ENCODE results near the gene GTF2H3.

Gene GTF2H3

DNA sequence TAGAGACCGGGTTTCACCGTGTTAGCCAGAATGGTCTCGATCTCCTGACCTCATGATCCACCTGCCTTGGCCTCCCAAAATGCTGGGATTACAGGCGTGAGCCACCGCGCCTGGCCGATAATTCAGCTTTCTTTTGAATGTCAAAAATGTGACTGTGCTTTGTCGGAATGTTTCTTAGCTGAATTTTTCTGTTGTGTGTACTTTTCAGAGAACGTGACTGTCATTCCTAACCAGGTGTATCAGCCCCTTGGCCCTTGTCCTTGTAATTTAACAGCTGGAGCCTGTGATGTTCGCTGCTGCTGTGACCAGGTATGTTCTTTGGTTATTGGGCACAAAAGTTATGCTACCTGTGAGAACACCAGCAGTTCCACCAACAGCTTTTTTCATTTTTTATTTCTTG lies 45.4 kb downstream of the GTF2H3 start:
- Mint-ChIP-seq H3K27me3 (ENCODE audit: low read depth) (no peaks in the 10 kb centered on the region), H3K4me3 (no peak overlapping the region), H3K9me3 (no peaks in the 10 kb centered on the region), H3K4me1 (no peaks in the 10 kb centered on the region), H3K36me3 (ENCODE audit: low read depth) (peaks cover 62% of the 10 kb centered on the region), H3K27ac (no peak overlapping the region)
- TF ChIP-seq, protein P1, sequence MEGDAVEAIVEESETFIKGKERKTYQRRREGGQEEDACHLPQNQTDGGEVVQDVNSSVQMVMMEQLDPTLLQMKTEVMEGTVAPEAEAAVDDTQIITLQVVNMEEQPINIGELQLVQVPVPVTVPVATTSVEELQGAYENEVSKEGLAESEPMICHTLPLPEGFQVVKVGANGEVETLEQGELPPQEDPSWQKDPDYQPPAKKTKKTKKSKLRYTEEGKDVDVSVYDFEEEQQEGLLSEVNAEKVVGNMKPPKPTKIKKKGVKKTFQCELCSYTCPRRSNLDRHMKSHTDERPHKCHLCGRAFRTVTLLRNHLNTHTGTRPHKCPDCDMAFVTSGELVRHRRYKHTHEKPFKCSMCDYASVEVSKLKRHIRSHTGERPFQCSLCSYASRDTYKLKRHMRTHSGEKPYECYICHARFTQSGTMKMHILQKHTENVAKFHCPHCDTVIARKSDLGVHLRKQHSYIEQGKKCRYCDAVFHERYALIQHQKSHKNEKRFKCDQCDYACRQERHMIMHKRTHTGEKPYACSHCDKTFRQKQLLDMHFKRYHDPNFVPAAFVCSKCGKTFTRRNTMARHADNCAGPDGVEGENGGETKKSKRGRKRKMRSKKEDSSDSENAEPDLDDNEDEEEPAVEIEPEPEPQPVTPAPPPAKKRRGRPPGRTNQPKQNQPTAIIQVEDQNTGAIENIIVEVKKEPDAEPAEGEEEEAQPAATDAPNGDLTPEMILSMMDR (IDR thresholded peaks at IDR 0.05; ENCODE audit: unreplicated experiment in 3 of 3) = no peak

DNA sequence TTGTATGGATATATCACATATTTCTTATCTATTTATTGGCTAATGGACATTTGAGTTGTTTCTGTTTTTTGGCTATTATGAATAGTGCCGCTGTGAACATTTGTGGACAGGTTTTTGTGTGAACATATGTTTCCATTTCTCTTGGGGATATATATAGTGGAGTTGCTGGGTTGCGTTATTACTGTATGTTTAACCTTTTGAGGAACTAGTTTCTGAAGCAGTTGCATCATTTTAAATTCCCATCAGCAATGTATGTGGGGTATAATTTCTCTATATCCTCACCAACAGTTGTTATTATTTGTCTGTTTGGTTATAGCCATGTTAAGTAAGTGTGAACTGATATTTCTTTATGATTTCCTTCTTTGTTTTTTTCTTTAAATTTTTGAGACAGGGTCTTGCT lies 48.0 kb downstream of the GTF2H3 start:
- Mint-ChIP-seq H3K27ac (no peak overlapping the region), H3K36me3 (ENCODE audit: low read depth) (peaks cover 54% of the 10 kb centered on the region), H3K9me3 (no peaks in the 10 kb centered on the region), H3K27me3 (ENCODE audit: low read depth) (no peaks in the 10 kb centered on the region), H3K4me1 (no peaks in the 10 kb centered on the region), H3K4me3 (no peak overlapping the region)
- TF ChIP-seq, protein P1 (IDR thresholded peaks at IDR 0.05; ENCODE audit: unreplicated experiment in 3 of 3) = no peak

DNA sequence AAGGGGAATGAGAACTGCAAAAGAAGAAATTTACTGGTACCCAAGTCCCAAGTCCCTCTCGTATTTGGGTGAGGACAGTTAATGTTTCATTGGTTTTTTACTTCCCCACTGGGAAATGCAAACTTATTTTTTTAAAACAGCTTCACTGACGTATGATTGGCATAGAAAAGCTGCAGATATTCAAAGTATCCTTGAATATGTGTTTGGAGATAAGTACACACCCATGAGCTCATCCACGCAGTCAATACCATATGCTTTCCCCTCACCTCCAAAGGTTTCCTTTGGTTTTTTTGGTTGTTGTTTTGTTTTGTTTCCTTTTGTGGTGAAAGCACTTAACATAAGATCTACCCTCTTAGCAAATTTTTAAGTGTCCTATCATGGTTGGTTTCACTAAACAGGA lies 50.3 kb downstream of the GTF2H3 start:
- Mint-ChIP-seq H3K9me3 (no peaks in the 10 kb centered on the region), H3K27me3 (ENCODE audit: low read depth) (no peaks in the 10 kb centered on the region), H3K36me3 (ENCODE audit: low read depth) (peaks cover 48% of the 10 kb centered on the region), H3K4me3 (no peak overlapping the region), H3K27ac (no peak overlapping the region), H3K4me1 (no peaks in the 10 kb centered on the region)
- TF ChIP-seq, protein P1 (IDR thresholded peaks at IDR 0.05; ENCODE audit: unreplicated experiment in 3 of 3) = no peak

DNA sequence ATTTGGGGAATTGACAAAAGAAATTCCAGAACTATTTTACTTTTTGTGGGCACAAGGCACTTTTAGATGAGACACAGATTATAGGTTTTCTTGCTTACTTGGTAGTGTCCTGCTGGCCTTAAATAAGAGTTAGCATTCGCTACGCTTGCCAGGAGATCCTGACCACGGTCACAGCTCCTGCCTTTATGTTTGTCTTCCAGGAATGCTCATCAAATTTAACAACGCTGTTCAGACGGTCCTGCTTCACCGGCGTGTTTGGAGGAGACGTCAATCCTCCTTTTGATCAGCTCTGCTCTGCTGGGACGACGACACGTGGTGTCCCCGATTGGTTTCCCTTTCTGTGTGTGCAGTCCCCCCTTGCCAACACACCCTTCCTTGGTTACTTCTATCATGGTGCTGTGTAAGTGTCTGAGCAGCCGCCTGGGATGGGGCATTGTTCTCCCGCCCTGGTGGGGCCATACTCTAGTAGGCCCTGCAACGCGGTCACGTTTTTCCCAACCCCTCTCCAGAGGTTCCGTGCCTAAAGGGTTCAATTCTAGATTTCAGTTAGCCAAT lies 53.1 kb downstream of the GTF2H3 start:
- Mint-ChIP-seq H3K9me3 (no peaks in the 10 kb centered on the region), H3K4me1 (no peaks in the 10 kb centered on the region), H3K27ac (no peak overlapping the region), H3K36me3 (ENCODE audit: low read depth) (peaks cover 46% of the 10 kb centered on the region), H3K27me3 (ENCODE audit: low read depth) (no peaks in the 10 kb centered on the region), H3K4me3 (no peak overlapping the region)
- TF ChIP-seq, protein P1 (IDR thresholded peaks at IDR 0.05; ENCODE audit: unreplicated experiment in 3 of 3) = no peak

DNA sequence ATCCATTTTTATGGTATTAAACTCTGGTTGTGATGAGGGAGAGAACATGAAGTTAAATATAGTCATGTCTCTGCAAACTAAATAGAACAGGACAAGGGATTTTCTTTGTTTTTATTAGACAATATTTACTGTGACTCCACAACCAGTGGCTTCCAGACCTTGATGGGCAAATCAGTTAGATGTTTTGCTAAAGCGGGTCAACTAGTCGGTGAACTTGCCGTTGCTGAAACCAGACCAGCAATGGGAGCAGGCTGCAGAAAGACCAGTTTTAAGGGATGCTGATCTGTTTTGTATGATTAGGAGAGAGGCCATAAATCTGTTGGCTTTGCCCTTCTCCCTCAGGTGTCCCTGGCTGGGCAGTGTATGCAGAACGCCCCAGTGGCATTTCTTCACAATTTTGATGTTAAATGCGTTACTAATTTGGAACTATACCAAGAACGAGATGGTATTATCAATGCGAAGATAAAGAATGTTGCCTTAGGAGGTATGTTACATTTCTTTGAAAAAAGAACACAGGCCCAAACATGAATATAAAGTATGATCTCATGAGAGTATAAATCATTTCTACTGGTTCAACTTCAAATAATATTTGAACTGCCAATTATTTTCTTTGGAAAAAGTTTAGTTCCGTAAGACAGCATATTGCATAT lies 56.7 kb downstream of the GTF2H3 start:
- Mint-ChIP-seq H3K36me3 (ENCODE audit: low read depth) (peaks cover 49% of the 10 kb centered on the region), H3K9me3 (no peaks in the 10 kb centered on the region), H3K4me1 (no peaks in the 10 kb centered on the region), H3K27ac (no peak overlapping the region), H3K4me3 (no peak overlapping the region), H3K27me3 (ENCODE audit: low read depth) (no peaks in the 10 kb centered on the region)
- TF ChIP-seq, protein P1 (IDR thresholded peaks at IDR 0.05; ENCODE audit: unreplicated experiment in 3 of 3) = no peak

DNA sequence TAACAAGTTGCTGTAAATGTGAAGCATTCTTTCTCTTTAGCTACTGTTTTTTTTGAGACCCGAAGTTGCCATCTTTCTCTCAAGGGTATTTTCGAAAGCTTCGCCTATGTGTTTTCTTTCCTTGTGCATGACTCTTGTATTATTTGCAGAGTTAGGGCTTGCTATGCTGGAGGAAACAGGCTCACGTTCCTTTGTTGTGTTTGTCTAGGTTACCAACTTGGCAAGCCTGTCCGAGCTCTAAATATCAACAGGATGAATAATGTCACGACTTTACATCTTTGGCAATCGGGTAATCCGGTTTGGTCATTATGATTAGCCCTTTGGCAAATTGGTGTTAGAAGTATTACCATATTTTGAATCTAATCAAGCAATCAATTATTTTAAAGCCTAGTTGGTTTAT lies 62.6 kb downstream of the GTF2H3 start:
- H3K4me1 Mint-ChIP-seq = no peaks in the 10 kb centered on the region
- H3K27ac Mint-ChIP-seq = no peak overlapping the region
- no peaks in the 10 kb centered on the region for H3K9me3 Mint-ChIP-seq
- no peak overlapping the region for H3K4me3 Mint-ChIP-seq
- TF ChIP-seq, protein P1 (IDR thresholded peaks at IDR 0.05; ENCODE audit: unreplicated experiment in 3 of 3) = no peak
- peaks cover 61% of the 10 kb centered on the region for H3K36me3 Mint-ChIP-seq (ENCODE audit: low read depth)
- no peaks in the 10 kb centered on the region for H3K27me3 Mint-ChIP-seq (ENCODE audit: low read depth)

All from nephron (organoid).